Neuron (in vitro differentiated cells): ENCODE measurements around the gene MYO1D.
"Not testable (repeated sequence)": the region's sequence is repeated elsewhere in the genome, so short reads cannot be mapped to it uniquely, and the experiment has no call there.

ENCODE experiments used
- H2AFZ ChIP-seq: one replicate; pipeline ENCODE4 v1.6.1; 2013; ENCODE audit warnings: low read depth, mild to moderate bottlenecking, inconsistent platforms, low read length, moderate library complexity
- H3K27me3 ChIP-seq: one replicate; pipeline ENCODE4 v1.6.1; 2013; ENCODE audit warnings: low read length; ENCODE audit not compliant: insufficient read depth
- H3K36me3 ChIP-seq: one replicate; pipeline ENCODE4 v1.6.1; 2013; ENCODE audit warnings: low read length; ENCODE audit not compliant: insufficient read depth
- H3K4me1 ChIP-seq: one replicate; pipeline ENCODE4 v1.6.1; 2013; ENCODE audit warnings: low read length; ENCODE audit not compliant: insufficient read depth
- H3K4me3 ChIP-seq: 2 replicates; pipeline ENCODE4 v1.5.1; 2013; ENCODE audit warnings: mild to moderate bottlenecking, low read length, moderate library complexity
- H3K9me3 ChIP-seq: one replicate; pipeline ENCODE4 v1.6.1; 2013; ENCODE audit warnings: low read length

The MYO1D gene

DNA sequence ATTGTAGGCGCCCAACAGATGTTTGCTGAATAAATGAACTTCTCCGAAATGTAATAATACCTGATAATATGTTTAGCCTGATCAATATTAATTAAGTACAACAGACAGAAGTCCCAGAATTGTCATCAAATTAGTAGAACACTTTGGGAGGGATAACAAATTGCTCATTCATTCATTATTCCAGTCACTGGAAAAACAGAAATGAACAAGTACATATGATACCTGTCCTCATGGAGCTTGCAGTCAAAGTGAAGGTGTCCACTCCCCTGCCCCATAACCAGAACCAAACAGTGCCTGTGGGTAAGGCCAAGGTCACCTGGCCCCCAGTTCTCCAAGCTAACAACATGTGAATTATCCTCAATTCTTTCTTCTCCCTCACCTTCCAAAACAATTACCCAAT is 42.8 kb downstream of the MYO1D start:
- no peaks in the 10 kb centered on the region for H3K36me3 ChIP-seq
- no peaks in the 10 kb centered on the region for H3K4me1 ChIP-seq
- no peak overlapping the region for H2AFZ ChIP-seq
- H3K27me3 ChIP-seq, result peaks cover 3% of the 10 kb centered on the region
- no peak overlapping the region for H3K4me3 ChIP-seq
- no peaks in the 10 kb centered on the region for H3K9me3 ChIP-seq

DNA sequence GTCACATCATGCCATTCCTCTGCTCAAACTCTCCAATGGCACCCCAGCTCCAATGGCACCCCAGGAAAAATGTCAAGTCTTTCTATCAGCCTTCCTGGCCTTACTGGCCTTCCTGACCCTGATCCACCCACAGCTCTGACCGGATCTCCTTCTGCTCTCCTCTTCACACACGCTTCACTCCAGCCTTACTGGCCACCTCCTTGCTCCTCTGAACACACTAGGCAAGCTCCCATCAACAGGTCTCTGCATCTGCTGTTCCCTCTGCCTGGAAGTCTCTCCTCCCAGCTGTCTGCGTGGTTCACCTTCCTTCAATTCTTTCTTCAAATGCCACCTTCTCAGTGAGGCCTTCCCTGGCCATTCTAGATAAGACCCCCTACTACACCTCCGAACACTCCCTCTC is 43.4 kb downstream of the MYO1D start:
- Histone ChIP-seq H3K36me3 (no peaks in the 10 kb centered on the region), H3K4me3 (no peak overlapping the region), H3K4me1 (no peaks in the 10 kb centered on the region), H2AFZ (no peak overlapping the region), H3K9me3 (no peaks in the 10 kb centered on the region), H3K27me3 (peaks cover 3% of the 10 kb centered on the region)

GRCh38 chr17:32833076-32833475 is 43.8 kb downstream of the MYO1D start:
- no peak overlapping the region for H3K4me3 ChIP-seq
- H3K4me1 ChIP-seq, result no peaks in the 10 kb centered on the region
- H3K27me3 ChIP-seq, result peaks cover 3% of the 10 kb centered on the region
- no peaks in the 10 kb centered on the region for H3K9me3 ChIP-seq
- no peaks in the 10 kb centered on the region for H3K36me3 ChIP-seq
- no peak overlapping the region for H2AFZ ChIP-seq

DNA sequence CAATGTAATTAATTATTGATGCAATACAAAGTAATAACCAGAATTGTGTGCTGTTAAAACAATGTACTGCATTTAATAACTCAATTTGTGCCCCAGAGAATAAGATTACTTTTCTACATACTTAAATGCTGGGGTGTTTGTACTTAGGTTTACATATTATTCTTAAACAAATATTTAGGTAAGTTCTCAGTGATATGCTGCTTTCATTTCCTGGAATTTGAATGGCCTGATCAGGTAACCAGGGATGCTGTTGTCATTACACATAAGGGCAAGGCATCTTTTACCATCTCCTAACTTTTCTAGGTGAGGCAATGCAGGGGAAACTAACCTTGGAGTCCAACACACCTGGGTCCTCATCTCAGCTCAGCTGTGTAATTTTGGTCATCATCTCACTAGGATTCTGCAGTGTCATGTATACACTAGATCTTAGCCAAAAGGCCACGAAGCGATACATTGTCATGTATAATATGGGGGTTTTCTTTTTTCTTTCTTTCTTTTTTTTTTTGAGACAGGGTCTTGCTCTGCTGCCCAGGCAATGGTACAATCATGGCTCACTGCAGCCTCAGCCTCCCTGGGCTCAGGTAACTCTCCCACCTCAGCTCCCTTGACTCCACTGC is 45.2 kb downstream of the MYO1D start:
- no peaks in the 10 kb centered on the region for H3K36me3 ChIP-seq
- no peaks in the 10 kb centered on the region for H3K9me3 ChIP-seq
- no peak overlapping the region for H2AFZ ChIP-seq
- H3K4me3 ChIP-seq, result no peak overlapping the region
- H3K4me1 ChIP-seq, result no peaks in the 10 kb centered on the region
- peaks cover 3% of the 10 kb centered on the region for H3K27me3 ChIP-seq

- H3K4me3 ChIP-seq, result no peak overlapping the region
- H3K4me1 ChIP-seq, result no peaks in the 10 kb centered on the region
- peaks cover 3% of the 10 kb centered on the region for H3K27me3 ChIP-seq
- no peak overlapping the region for H2AFZ ChIP-seq
- H3K36me3 ChIP-seq, result no peaks in the 10 kb centered on the region
- no peaks in the 10 kb centered on the region for H3K9me3 ChIP-seq
Observed at GRCh38 chr17:32831223-32831622, 45.7 kb downstream of the MYO1D start.

GRCh38 chr17:32828822-32829221 is 48.1 kb downstream of the MYO1D start:
- no peak overlapping the region for H3K4me3 ChIP-seq

DNA sequence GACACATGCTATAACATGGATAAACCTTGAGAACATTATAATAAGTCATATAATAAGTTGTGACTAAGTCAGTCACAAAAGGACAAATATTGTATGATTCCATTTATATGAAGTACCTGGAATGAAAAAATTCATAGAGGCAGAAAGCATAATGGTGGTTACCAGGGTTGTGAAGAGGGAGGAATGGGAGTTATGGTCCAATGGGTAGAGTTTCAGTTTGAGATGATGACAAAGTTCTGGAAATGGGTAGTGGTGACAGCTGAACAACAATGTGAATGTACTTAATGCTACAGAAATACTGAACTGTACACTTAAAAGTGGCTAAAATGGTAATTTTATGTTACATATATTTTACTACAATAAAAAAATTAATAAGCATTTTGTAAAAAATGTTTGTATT is 49.7 kb downstream of the MYO1D start:
- Histone ChIP-seq H3K27me3 (peaks cover 3% of the 10 kb centered on the region), H2AFZ (no peak overlapping the region), H3K9me3 (no peaks in the 10 kb centered on the region), H3K4me3 (no peak overlapping the region), H3K36me3 (no peaks in the 10 kb centered on the region), H3K4me1 (no peaks in the 10 kb centered on the region)

More at GRCh38 chr17:32828822-32829221, 48.1 kb downstream of the MYO1D start:
- no peaks in the 10 kb centered on the region for H3K4me1 ChIP-seq
- H3K9me3 ChIP-seq, result no peaks in the 10 kb centered on the region
- H2AFZ ChIP-seq, result no peak overlapping the region
- H3K36me3 ChIP-seq, result no peaks in the 10 kb centered on the region
- peaks cover 3% of the 10 kb centered on the region for H3K27me3 ChIP-seq

DNA sequence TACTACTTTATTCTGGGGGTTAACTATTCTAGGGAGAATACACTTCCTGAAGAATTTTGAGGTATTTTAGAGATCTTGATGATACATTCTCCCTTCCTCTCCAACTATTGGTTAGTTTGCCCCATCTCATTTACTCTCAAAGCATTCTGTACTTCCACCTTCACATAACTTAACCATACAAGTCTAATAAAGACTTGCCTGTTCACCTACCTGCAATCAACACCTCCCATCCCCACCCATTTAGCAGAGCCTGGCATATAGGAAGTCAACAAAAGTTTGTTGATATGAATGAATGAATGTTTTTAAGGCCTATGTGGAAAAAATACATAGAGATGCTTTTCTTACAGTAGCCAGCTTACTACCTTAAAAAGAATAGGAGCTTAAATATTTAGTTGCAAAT is 50.8 kb downstream of the MYO1D start:
- H2AFZ ChIP-seq, result no peak overlapping the region
- H3K4me3 ChIP-seq, result no peak overlapping the region
- no peaks in the 10 kb centered on the region for H3K36me3 ChIP-seq
- H3K9me3 ChIP-seq, result no peaks in the 10 kb centered on the region
- peaks cover 3% of the 10 kb centered on the region for H3K27me3 ChIP-seq
- H3K4me1 ChIP-seq, result no peaks in the 10 kb centered on the region

DNA sequence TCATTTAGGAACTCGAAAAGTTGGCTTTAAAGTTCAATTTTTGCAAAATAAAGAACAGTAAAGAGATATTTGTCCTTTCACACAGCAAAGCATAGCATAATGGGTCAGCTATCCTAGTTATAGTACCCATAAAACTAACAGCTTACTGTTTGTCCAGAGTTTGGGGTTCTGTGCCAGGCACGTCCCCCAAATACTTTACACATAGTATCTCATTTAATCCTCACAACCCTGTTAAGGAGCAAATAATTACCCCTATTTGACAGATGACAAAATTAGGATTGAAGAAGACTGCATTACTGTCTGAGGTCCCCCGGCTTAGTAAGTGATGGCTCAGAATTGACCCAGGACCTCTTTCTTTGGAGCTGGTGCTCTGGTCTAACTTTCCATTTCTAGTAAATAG is 52.6 kb downstream of the MYO1D start:
- Histone ChIP-seq H3K27me3 (peaks cover 1% of the 10 kb centered on the region), H2AFZ (no peak overlapping the region), H3K4me3 (no peak overlapping the region), H3K36me3 (no peaks in the 10 kb centered on the region), H3K9me3 (no peaks in the 10 kb centered on the region), H3K4me1 (no peaks in the 10 kb centered on the region)

DNA sequence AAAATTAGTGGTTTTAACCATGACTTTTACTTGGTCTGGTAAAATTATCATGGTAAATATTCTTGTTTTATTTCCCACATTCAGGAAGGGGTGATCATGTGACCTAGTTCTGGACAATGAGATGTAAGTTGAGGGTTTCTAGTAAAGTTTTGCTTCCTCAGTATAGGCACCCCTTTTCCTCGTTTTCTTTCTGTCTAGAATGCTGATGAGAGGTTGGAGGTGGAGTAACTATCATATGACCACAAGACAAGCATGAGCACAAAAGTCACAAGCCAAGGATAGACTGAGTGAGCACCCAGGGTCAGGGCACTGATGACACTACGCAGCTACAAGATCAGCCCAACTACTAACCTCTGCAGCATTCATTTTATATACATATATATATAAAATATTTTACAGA is 53.9 kb downstream of the MYO1D start:
- Histone ChIP-seq H3K9me3 (no peaks in the 10 kb centered on the region), H3K4me3 (no peak overlapping the region), H3K36me3 (no peaks in the 10 kb centered on the region), H2AFZ (no peak overlapping the region), H3K4me1 (no peaks in the 10 kb centered on the region), H3K27me3 (peaks cover 3% of the 10 kb centered on the region)

GRCh38 chr17:32821987-32822934 is 54.7 kb downstream of the MYO1D start:
- H3K9me3 ChIP-seq, H2AFZ ChIP-seq, H3K4me3 ChIP-seq, H3K27me3 ChIP-seq, H3K4me1 ChIP-seq, H3K36me3 ChIP-seq: not testable (repeated sequence)

GRCh38 chr17:32820440-32820839 is 56.5 kb downstream of the MYO1D start:
- Histone ChIP-seq H3K36me3 (no peaks in the 10 kb centered on the region), H3K4me1 (no peaks in the 10 kb centered on the region), H3K27me3 (peaks cover 3% of the 10 kb centered on the region), H3K4me3 (no peak overlapping the region), H2AFZ (no peak overlapping the region), H3K9me3 (no peaks in the 10 kb centered on the region)

GRCh38 chr17:32819787-32820186 is 57.1 kb downstream of the MYO1D start:
- no peak overlapping the region for H2AFZ ChIP-seq
- H3K27me3 ChIP-seq, result peaks cover 3% of the 10 kb centered on the region
- H3K4me1 ChIP-seq, result no peaks in the 10 kb centered on the region
- no peaks in the 10 kb centered on the region for H3K9me3 ChIP-seq
- no peak overlapping the region for H3K4me3 ChIP-seq
- H3K36me3 ChIP-seq, result no peaks in the 10 kb centered on the region
